GM21390 (cell line): ENCODE measurements around the gene AASS.
"Not testable (repeated sequence)": the region's sequence is repeated elsewhere in the genome, so short reads cannot be mapped to it uniquely, and the experiment has no call there.

ENCODE experiments used
- ATAC-seq: cut with Tn5 transposase; IDR thresholded peaks from one replicate; pipeline ENCODE4 v1.9.1; 2021; ENCODE audit not compliant: unreplicated experiment

The AASS gene

DNA sequence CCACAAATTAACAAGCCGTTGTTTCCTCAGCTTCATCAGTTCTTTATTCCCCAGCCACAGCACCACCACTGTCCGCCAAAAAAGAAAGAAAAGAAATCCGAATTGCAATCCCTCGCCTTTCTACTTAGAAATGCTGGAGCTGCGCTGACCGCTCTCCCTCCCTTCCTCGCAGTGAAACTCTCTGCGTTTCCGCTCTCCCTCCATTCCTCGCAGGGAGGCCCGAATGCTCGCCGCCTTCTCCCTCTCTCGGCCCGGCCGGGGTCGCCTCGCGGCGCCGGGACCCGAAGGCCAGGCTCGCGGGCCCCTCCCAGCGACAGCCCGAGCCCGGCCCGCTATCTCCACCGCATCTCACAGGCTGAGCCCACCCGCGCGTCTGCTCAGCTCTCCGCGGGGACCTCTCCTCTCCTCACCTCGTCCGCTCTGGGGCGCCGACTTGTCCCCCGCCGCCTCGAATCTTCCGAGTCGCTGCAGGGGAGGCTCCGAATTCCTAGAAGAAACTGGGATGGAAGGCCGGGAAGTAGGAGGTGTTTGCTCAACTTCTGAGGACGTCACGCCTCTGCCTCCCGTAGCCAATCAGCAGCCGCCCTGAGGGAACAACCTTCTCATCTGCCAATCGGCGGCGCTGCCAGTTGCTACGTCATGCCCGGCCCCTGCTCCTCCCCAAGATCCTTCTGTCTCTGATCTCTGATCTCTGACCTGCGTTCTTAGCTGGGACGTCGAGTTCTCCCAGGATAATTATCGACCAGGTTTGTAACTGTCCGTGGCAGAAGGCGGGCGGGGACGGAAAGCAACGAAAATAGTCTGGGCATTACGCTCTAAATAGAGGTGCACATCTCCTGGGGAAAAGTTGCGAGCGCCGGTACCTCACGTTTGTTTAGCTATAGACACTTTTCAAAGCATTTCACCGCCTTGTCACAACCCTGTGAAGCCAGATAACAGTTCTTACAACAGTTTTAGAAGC, at the start of gene AASS:
AASS (minus strand) TSS at position 499 of the 961 bp plus-strand sequence. CDS start 10,523 bp downstream, outside the sequence.
- peak; percentile 100 for ATAC-seq

DNA sequence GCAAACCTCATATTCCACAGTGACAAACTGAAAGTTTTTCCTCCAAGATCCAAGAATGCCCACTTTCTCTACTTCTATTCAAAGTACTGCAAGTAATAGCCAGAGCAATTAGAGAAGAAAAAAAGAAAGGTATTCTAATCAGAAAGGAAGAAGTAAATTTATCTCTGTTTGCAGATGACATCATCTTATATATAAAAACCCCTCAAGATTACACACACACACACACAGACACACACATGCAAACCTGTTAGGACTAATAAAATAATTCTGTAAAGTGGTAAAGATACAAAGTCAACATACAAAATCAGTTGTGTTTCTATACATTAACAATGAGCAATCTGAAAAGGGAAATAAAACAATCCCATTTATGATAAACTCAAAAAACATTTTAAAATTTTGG, 44.7 kb upstream of the AASS start:
- no peak for ATAC-seq

GRCh38 chr7:122183106-122183505, 39.1 kb upstream of the AASS start:
- no peak for ATAC-seq

GRCh38 chr7:122182081-122182480, 38.0 kb upstream of the AASS start:
- no peak for ATAC-seq

DNA sequence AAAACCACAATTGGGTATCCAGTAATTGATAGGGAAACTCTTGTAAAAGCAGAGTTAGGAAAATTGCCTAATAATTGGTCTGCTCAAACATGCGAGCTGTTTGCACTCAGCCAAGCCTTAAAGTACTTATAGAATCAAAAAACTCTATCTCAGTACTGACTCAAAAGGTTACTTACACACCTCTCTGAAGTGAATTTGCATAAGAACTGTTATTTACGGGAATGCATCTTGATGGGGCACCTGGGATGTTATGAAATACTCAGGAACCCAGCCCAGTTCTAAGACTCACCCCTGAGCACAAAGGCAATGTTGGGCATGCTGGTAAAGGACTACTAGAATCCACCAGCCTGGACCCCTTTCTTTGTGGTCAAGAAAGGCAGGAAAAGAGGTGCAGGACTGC, 28.1 kb upstream of the AASS start:
- ATAC-seq: not testable (repeated sequence)

- ATAC-seq: no peak
These were observed 22.7 kb upstream of the AASS start for GRCh38 chr7:122166740-122167139.

DNA sequence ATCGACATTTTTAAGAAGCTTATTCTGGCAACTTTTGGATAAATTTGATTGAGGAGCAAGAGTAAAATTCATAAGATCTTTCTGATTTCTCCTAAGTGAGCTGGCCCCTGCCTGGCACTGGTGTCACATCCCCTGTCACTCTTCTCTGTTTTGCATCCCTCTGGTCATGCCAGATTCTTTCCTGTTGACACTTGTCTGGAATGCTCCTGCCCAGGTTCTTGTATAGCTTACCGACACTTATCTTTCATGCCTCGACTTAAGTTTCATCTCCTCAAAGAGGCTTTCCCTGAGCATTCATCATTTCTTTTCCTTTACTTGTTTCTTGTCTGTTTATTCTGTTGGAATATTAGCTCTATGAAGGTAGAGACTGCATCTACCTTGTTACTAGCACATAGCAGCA, 22.2 kb upstream of the AASS start:
- ATAC-seq: no peak

DNA sequence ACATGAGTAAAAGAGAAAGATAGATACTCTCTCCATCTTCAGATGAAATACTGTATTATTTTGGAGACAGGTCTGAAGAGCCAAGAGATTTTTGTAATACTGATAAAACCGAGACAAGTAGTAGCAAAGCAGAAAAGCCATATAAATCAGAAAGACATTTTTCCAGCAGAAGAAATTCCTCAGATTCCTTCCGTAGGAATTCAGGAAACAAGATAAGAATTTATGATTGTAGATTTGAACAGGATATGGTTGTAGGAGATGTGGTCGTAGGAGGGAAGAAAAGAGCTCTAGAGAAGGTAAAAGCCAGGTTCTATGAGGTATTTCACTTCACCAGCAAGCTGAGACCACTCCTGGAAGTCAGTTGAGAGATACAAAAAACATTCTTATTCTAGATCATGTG, 17.6 kb upstream of the AASS start:
- no peak for ATAC-seq

- ATAC-seq: no peak
These were observed 11.5 kb upstream of the AASS start for GRCh38 chr7:122155566-122155965.

DNA sequence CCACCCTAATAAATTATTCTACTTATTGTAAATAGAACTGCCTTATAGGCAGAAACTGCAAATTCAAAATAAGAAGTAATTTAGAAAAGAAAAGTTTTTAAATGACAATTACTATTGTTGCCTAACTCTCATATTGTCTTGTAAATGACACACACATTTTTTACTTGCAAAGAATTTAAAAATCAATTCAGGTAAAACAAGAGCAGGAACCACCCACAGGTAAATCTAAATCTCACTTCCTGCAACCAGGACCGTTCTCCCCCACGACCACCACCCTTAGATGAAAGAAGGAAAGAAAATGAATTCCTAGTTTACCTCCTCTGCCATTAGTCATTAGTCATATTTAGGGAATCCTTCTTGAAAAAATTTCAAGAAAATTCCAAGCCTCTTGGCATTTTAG, 4.8 kb upstream of the AASS start:
- no peak for ATAC-seq

- no peak for ATAC-seq
These were observed 4.0 kb upstream of the AASS start for GRCh38 chr7:122148081-122148480.

DNA sequence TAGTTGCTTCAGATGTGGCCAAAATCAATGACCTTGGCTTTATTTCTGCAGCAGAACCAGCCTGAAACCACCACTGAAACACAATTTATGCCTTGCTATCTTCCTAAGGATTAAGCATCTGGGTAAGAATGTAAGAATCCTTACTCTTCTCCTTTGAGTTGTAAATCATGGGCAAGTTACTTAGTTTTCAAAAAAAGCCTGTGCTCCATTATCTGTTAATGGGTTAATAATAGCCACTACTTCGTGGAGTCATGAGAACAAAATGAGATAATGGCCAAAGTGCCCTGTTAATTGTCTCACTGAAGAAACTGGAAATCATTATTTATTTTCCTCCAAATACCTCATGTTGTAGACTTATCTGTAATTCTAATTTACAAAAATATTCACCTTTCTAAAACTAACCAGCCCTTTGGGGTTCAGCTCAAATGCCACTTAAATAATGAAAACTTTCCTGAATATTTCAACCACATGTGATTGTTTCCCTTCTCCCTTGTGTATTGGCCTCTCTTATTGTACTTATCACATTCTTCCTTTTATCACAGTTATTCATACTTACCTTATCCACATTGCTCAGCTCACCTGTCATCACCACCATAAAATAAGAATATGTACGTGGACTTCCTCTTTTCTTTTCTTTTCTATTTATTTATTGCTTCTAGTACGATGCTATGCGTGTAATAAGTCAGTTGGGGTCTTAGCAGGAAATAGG, 2.0 kb upstream of the AASS start:
- no peak for ATAC-seq

DNA sequence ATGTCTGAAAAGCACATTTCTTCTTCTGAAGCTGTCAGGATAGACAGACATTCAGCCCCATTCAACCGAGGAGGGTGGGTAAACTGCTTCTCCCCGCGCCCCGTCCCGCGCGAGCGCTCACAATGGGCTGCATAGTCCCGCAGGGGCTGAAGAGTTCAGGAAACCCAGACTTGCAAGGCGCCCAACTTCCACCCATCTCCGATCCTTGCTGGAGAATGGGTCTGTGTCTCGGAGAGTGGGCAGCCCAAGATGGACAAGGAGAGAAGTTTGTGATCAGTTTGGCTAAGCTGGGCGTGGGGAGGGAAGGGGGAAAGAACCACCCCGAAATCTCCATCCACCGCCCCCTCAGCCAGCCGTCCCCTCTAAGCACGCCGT, 686 bp downstream of the AASS start:
- ATAC-seq: peak; percentile 3

- no peak for ATAC-seq
These were observed 3.1 kb downstream of the AASS start for GRCh38 chr7:122140918-122141317.

GRCh38 chr7:122137251-122138077, 6.6 kb downstream of the AASS start:
- ATAC-seq: no peak

- no peak for ATAC-seq
These were observed 7.3 kb downstream of the AASS start for GRCh38 chr7:122136639-122137245.

- no peak for ATAC-seq
These were observed 8.0 kb downstream of the AASS start for GRCh38 chr7:122136078-122136477.

DNA sequence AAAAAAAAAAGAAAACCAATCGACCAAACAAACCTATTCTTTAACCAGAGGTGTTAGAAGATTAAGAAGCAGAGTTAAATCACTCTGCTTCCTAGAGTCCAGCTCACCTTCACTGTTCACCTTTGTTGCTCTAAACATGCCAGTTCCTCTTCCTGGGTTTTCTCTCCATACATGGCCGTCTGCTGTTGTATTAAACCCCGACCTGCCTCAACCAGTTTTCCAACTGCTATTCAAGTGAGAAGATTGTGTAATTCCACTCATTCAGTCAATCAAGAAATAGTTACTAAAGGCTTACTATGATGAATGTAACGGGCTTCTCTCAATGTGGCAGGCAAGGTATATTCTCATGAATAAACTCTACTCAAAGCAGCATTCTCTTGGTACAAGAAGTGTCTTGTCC, 8.8 kb downstream of the AASS start:
- no peak for ATAC-seq

GRCh38 chr7:122134793-122135192, 9.3 kb downstream of the AASS start:
- not testable (repeated sequence) for ATAC-seq

DNA sequence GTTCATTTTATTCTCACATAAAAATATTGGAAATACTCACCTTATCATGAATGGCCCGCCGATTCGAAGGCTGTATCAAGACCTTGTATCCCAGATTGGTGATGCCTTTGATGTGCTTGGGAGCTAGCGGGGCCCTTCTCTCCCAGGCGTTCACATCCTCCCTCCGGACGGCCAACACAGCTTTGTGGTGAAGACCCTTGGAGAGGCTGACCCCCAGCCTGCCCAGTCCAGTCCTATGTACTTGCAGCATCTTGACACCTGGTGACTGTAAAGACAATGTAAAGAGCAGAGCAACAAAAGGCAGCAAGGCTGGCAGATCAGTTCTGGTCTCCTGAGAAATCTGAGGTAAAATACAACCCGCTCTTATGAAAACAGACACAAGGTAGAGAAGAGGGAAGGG, 10.6 kb downstream of the AASS start:
- no peak for ATAC-seq

DNA sequence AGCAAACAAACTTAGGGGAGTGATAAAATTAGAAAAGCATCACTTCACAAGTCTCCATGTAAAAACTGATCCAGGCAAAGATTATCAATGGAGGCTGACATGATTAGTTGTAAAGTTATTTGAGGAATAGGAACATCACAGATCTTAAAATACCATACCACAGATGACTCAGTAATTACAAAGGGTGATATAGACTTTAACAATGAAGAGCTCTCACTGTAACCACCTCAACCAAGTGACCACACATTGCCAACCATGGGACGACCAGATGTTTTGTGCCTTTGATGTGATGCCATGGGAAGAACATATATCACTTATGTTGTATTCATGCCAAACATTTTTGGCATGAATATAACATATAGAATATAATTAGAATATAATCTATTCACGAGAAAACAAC, 11.7 kb downstream of the AASS start:
- no peak for ATAC-seq
